GM21786 (cell line): Measurements from ENCODE around the gene LAMB1.
"Not testable (repeated sequence)": the region's sequence is repeated elsewhere in the genome, so short reads cannot be mapped to it uniquely, and the experiment has no call there.

ENCODE experiments used
- ATAC-seq: cut with Tn5 transposase; IDR thresholded peaks from one replicate; pipeline ENCODE4 v1.9.1; 2021; ENCODE audit not compliant: unreplicated experiment

The LAMB1 gene

GRCh38 chr7:107972941-107973376 lies 30.0 kb downstream of the LAMB1 start:
- no peak for ATAC-seq

- ATAC-seq: no peak
These were observed 30.9 kb downstream of the LAMB1 start for GRCh38 chr7:107972075-107972482.

- no peak for ATAC-seq
These were observed 31.3 kb downstream of the LAMB1 start for GRCh38 chr7:107971613-107972012.

- no peak for ATAC-seq
These were observed 31.9 kb downstream of the LAMB1 start for GRCh38 chr7:107971100-107971499.

GRCh38 chr7:107969856-107970255 lies 33.1 kb downstream of the LAMB1 start:
- no peak for ATAC-seq

- no peak for ATAC-seq
These were observed 34.5 kb downstream of the LAMB1 start for GRCh38 chr7:107968449-107968848.

GRCh38 chr7:107967420-107967819 lies 35.5 kb downstream of the LAMB1 start:
- ATAC-seq: no peak

GRCh38 chr7:107966711-107967110 lies 36.2 kb downstream of the LAMB1 start:
- ATAC-seq: no peak

- no peak for ATAC-seq
These were observed 38.5 kb downstream of the LAMB1 start for GRCh38 chr7:107964510-107964909.

GRCh38 chr7:107962817-107963216 lies 40.1 kb downstream of the LAMB1 start:
- no peak for ATAC-seq

- ATAC-seq: no peak
These were observed 41.6 kb downstream of the LAMB1 start for GRCh38 chr7:107961405-107961804.

GRCh38 chr7:107960272-107960671 lies 42.7 kb downstream of the LAMB1 start:
- ATAC-seq: no peak

GRCh38 chr7:107959527-107959898 lies 43.4 kb downstream of the LAMB1 start:
- no peak for ATAC-seq

- no peak for ATAC-seq
These were observed 44.0 kb downstream of the LAMB1 start for GRCh38 chr7:107958764-107959526.

GRCh38 chr7:107957436-107957835 lies 45.5 kb downstream of the LAMB1 start:
- ATAC-seq: no peak

GRCh38 chr7:107956950-107957349 lies 46.0 kb downstream of the LAMB1 start:
- not testable (repeated sequence) for ATAC-seq

- no peak for ATAC-seq
These were observed 47.6 kb downstream of the LAMB1 start for GRCh38 chr7:107955394-107955793.

- no peak for ATAC-seq
These were observed 49.0 kb downstream of the LAMB1 start for GRCh38 chr7:107953924-107954303.

- no peak for ATAC-seq
These were observed 49.6 kb downstream of the LAMB1 start for GRCh38 chr7:107953265-107953923.

GRCh38 chr7:107951896-107952295 lies 51.1 kb downstream of the LAMB1 start:
- no peak for ATAC-seq

GRCh38 chr7:107951172-107951787 lies 51.7 kb downstream of the LAMB1 start:
- no peak for ATAC-seq

GRCh38 chr7:107949443-107949935 lies 53.5 kb downstream of the LAMB1 start:
- ATAC-seq: no peak
